PC-9 (cell line): ENCODE data around the gene SLC6A19. TPM values are rescaled to one million over a fixed set of nuclear protein-coding genes. Genes with fewer than 3 reads are reported as not detected.

Source experiments
- BruUV-seq: library from RNA; stranded (reverse); fragments of 400-500 nt; replicated peaks from 2 replicates; lab custom pipeline; 2021; lab: Mats Ljungman, UMichigan
- CTCF ChIA-PET: fragments of 300-600 bp; sonication (Branson Sonifier 250); formaldehyde crosslinking; loops from one replicate; lab custom pipeline; 2022; ENCODE audit warnings: antibody characterized with exemption; lab: Charles Lee
- POLR2A ChIA-PET: fragments of 300-600 bp; sonication (Branson Sonifier 250); formaldehyde crosslinking; loops from one replicate; lab custom pipeline; 2022; ENCODE audit warnings: antibody characterized with exemption; ENCODE audit not compliant: unreplicated experiment; lab: Charles Lee
- DNase-seq, 2 experiments: peaks; one replicate each; pipeline versions ENCODE4 v3.0.0 to v3.0.0-alpha.2; 2015 to 2022; ENCODE audit warnings: mixed read lengths in 1 of 2
- H2AFZ ChIP-seq: fragments of 200-600 bp; sonication (generic); 2 replicates; pipeline ENCODE4 v1.8.1; 2017; ENCODE audit warnings: antibody characterized with exemption
- H3F3A ChIP-seq: fragments of 200-600 bp; sonication (generic); 2 replicates; pipeline ENCODE4 v1.8.1; 2017; ENCODE audit warnings: antibody characterized with exemption, mild to moderate bottlenecking, low read depth; ENCODE audit not compliant: insufficient read depth
- H3K27ac ChIP-seq: fragments of 200-600 bp; sonication (generic); 2 replicates; pipeline ENCODE4 v1.6.1; 2016; ENCODE audit warnings: mixed run types
- H3K27me3 ChIP-seq: fragments of 200-600 bp; sonication (generic); 2 replicates; pipeline ENCODE4 v1.6.1; 2016; ENCODE audit warnings: low read depth, mixed run types; ENCODE audit not compliant: insufficient read depth
- H3K36me3 ChIP-seq: fragments of 200-600 bp; sonication (generic); 2 replicates; pipeline ENCODE4 v1.6.1; 2016; ENCODE audit warnings: low read depth, mixed run types
- H3K4me1 ChIP-seq: fragments of 200-600 bp; sonication (generic); replicated peaks from 2 replicates; pipeline ENCODE4 v1.6.1; 2016; ENCODE audit warnings: mixed run types; ENCODE audit not compliant: insufficient read depth
- H3K4me2 ChIP-seq: fragments of 200-600 bp; sonication (generic); 2 replicates; pipeline ENCODE4 v1.6.1; 2017; ENCODE audit warnings: mixed run types
- H3K4me3 ChIP-seq: fragments of 200-600 bp; sonication (generic); 2 replicates; pipeline ENCODE4 v1.6.1; 2016; ENCODE audit warnings: mixed run types
- H3K79me2 ChIP-seq: fragments of 200-600 bp; sonication (generic); 2 replicates; pipeline ENCODE4 v1.6.1; 2017; ENCODE audit warnings: low read depth, mixed run types
- H3K9me2 ChIP-seq: fragments of 200-600 bp; sonication (generic); 2 replicates; pipeline ENCODE4 v1.8.1; 2017; ENCODE audit warnings: mild to moderate bottlenecking; ENCODE audit not compliant: insufficient read depth
- H3K9me3 ChIP-seq: fragments of 200-600 bp; sonication (generic); 2 replicates; pipeline ENCODE4 v1.8.1; 2016; ENCODE audit warnings: low read depth; ENCODE audit not compliant: insufficient read depth
- H4K20me1 ChIP-seq: fragments of 200-600 bp; sonication (generic); 2 replicates; pipeline ENCODE4 v1.8.1; 2017; ENCODE audit not compliant: insufficient read depth
- EZH2 ChIP-seq: fragments of 200-600 bp; sonication (generic); IDR thresholded peaks from 2 replicates; pipeline ENCODE4 v1.8.0; 2017; ENCODE audit warnings: antibody characterized with exemption, low read depth
- intact Hi-C: fragments of 100-400 bp; cut with micrococcal nuclease; formaldehyde crosslinking; loops from one replicate; pipeline ENCODE4 v1.10.0; 2022; ENCODE audit not compliant: unreplicated experiment
- total RNA-seq: library from RNA; stranded (reverse); gene quantifications from 2 replicates; pipeline ENCODE4 v1.2.3, GENCODE V29; 2021
- TF ChIP-seq, protein P1 (sequence below): fragments of 200-600 bp; sonication (generic); conservative IDR thresholded peaks from 2 replicates; pipeline ENCODE4 v1.6.1; 2017; ENCODE audit warnings: mixed run types, antibody characterized with exemption, mild to moderate bottlenecking, moderate library complexity

The SLC6A19 gene
- total RNA-seq, 1 experiment from 2014 or later: not detected

DNA sequence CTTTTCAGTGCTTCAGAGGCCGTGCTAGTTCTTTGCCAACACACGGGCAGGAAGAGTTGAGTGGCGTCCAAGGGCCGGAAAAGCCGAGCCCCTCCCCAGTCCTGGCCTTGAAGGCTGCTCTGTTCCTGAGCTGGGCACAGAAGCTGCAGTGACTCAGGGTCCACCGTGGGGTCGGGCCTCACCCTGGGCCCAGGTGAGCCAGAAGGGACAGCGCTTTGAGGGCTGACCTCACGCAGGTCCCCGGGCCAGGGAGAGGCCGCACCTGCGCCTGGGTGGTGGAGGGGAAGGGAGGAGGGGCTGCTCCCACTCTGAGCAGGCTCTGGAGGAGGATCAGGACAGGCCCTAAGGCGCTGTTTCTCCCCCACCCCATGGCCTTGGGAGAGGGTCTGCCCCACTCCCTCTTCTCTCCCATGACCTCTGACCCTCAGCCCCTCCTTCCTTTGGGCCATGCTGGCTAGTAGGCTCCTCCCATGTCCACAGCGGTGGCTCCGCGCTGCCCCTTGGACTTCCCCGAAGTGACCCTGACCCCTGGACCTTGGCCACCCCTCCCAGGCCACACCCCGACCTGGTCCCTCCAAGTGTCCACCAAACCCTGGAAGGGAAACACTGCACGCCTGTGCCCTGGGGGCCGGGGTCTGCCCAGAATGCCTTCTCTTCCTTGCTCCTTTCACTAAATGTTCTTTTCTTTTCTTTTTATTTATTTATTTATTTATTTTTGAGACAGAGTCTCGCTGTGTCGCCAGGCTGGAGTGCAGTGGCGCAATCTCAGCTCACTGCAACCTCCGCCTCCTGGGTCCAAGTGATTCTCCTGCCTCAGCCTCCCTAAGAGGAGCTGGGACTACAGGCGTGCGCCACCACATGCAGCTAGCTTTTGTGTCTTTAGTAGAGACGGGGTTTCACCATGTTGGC is 19.7 kb upstream of the SLC6A19 start:
- BruUV-seq: no TSS peak
- no peak overlapping the region for H3K4me3 ChIP-seq
- ChIA-PET CTCF (no interaction called here), POLR2A (no interaction called here)
- H3K79me2 ChIP-seq: no peaks in the 10 kb centered on the region
- H3K9me3 ChIP-seq: no peaks in the 10 kb centered on the region
- H2AFZ ChIP-seq: no peak overlapping the region
- peaks cover 100% of the 10 kb centered on the region for H3K27me3 ChIP-seq
- TF ChIP-seq, protein P1, sequence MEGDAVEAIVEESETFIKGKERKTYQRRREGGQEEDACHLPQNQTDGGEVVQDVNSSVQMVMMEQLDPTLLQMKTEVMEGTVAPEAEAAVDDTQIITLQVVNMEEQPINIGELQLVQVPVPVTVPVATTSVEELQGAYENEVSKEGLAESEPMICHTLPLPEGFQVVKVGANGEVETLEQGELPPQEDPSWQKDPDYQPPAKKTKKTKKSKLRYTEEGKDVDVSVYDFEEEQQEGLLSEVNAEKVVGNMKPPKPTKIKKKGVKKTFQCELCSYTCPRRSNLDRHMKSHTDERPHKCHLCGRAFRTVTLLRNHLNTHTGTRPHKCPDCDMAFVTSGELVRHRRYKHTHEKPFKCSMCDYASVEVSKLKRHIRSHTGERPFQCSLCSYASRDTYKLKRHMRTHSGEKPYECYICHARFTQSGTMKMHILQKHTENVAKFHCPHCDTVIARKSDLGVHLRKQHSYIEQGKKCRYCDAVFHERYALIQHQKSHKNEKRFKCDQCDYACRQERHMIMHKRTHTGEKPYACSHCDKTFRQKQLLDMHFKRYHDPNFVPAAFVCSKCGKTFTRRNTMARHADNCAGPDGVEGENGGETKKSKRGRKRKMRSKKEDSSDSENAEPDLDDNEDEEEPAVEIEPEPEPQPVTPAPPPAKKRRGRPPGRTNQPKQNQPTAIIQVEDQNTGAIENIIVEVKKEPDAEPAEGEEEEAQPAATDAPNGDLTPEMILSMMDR: no peak
- TF ChIP-seq EZH2: no peak
- H3K27ac ChIP-seq: no peak overlapping the region
- intact Hi-C loops: no loop called here
- no peak overlapping the region for H3K4me2 ChIP-seq
- DNase-seq: no peak
- no peaks in the 10 kb centered on the region for H3K9me2 ChIP-seq
- H4K20me1 ChIP-seq: no peaks in the 10 kb centered on the region; the same call in 1 of the 2 replicates
- H3K36me3 ChIP-seq: no peaks in the 10 kb centered on the region
- 0 out of 2 replicates have a peak, but pooled peaks cover 7% of the 10 kb centered on the region for H3F3A ChIP-seq
- no peaks in the 10 kb centered on the region for H3K4me1 ChIP-seq

DNA sequence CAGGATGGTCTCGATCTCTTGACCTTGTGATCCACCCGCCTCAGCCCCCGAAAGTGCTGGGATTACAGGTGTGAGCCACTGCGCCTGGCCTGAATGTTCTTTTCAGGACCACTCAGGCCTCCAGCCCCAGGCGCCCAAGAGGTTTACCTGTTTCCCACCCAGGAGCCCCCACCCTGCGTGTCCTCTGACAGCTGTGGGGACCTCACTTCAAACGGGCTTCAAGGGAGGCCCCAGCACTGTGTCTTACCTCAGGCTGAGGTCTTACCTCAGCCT is 19.1 kb upstream of the SLC6A19 start:
- intact Hi-C loops: no loop called here
- Histone ChIP-seq H3K9me2 (no peaks in the 10 kb centered on the region), H4K20me1 (no peaks in the 10 kb centered on the region; the same call in 1 of the 2 replicates), H3K4me2 (no peak overlapping the region), H3K36me3 (no peaks in the 10 kb centered on the region), H3K4me3 (no peak overlapping the region), H3F3A (0 out of 2 replicates have a peak, but pooled peaks cover 7% of the 10 kb centered on the region), H3K27ac (no peak overlapping the region), H3K79me2 (no peaks in the 10 kb centered on the region), H3K9me3 (no peaks in the 10 kb centered on the region), H3K27me3 (peaks cover 100% of the 10 kb centered on the region), H2AFZ (no peak overlapping the region), H3K4me1 (no peaks in the 10 kb centered on the region)
- CTCF ChIA-PET: no interaction called here
- POLR2A ChIA-PET: interaction anchor here (0.9 kb wide), 1 partner anchor 770 kb away, joined by 4 read pairs; no protein-coding TSS in a partner anchor
- TF ChIP-seq, protein P1: no peak
- no peak for TF ChIP-seq EZH2
- BruUV-seq: no TSS peak
- no peak for DNase-seq

- POLR2A ChIA-PET: interaction anchor here (0.9 kb wide), 1 partner anchor 771 kb away, joined by 4 read pairs; no protein-coding TSS in a partner anchor
- Histone ChIP-seq H3K4me3 (no peak overlapping the region), H3K9me3 (no peaks in the 10 kb centered on the region), H3F3A (0 out of 2 replicates have a peak, but pooled peaks cover 7% of the 10 kb centered on the region), H3K79me2 (no peaks in the 10 kb centered on the region), H4K20me1 (no peaks in the 10 kb centered on the region; the same call in 1 of the 2 replicates), H3K27me3 (peaks cover 100% of the 10 kb centered on the region), H3K36me3 (no peaks in the 10 kb centered on the region), H3K4me1 (no peaks in the 10 kb centered on the region), H3K4me2 (no peak overlapping the region), H3K27ac (no peak overlapping the region), H3K9me2 (no peaks in the 10 kb centered on the region), H2AFZ (no peak overlapping the region)
- TF ChIP-seq EZH2: peak; percentile 52; the same call in 1 of the 2 replicates
- TF ChIP-seq, protein P1: no peak
- no TSS peak for BruUV-seq
- intact Hi-C loops: no loop called here
- no peak for DNase-seq
- CTCF ChIA-PET: no interaction called here
Observed at GRCh38 chr5:1182633-1183423, 18.6 kb upstream of the SLC6A19 start.
